DMS 273 (cell line): Measurements from ENCODE around the gene NELL2.
"Not testable (repeated sequence)": the region's sequence is repeated elsewhere in the genome, so short reads cannot be mapped to it uniquely, and the experiment has no call there.

ENCODE experiments used
- DNase-seq: peaks from one replicate; lab custom pipeline; 2025; ENCODE audit not compliant: unreplicated experiment; lab: John Stamatoyannopoulos, UW

Gene NELL2

DNA sequence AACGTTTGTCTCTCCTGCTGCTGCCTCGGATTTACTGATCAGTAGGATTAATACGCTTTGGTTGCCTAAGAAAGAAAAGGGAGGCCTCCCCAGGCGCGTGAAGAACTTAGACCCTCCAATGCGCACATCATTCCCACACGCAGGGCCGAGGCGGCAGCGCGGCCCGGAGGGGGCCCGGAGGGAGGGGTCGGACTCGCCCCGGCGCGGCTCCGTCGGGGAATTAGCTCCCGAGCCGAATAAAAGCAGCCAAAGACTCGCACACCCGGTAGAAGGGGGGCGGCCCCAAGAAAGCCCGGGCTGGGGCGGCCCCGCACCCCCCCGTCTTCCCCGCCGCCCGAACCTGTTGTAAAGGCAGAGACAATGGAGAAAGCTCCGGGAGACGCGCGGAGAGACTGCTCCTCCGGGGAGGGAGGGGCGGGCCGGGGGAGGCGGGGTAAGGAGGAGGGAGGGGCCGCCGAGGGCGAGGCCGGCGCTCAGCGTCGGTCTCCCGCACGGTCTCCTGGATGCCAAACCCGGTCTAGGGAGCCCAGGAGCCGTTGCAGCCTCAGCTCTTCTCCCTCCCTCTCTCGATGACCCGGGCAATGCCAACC, at the start of gene NELL2:
TSS of gene NELL2 (minus strand) at position 362 of the 590 bp plus-strand sequence. CDS start 446 bp downstream, outside the sequence.
- DNase-seq: peak; percentile 88

DNA sequence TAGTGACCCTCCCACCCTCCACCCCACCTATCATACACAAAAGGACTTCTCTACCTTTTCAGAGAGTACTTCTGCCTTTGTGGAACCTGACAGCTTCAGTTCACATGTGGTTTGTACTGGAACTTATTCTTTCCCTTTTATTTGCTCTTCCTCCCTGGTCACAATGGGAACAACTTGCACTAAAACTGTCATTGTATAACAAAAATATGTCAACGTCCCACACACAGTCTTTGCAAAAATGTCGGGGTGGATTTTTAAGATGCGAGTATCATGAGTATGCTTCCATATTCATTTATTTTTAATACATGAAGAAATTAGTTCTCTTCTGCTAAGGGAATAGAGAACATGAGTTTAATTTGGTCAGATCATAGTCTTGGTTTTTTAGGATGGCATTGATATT, 45.6 kb upstream of the NELL2 start:
- no peak for DNase-seq

DNA sequence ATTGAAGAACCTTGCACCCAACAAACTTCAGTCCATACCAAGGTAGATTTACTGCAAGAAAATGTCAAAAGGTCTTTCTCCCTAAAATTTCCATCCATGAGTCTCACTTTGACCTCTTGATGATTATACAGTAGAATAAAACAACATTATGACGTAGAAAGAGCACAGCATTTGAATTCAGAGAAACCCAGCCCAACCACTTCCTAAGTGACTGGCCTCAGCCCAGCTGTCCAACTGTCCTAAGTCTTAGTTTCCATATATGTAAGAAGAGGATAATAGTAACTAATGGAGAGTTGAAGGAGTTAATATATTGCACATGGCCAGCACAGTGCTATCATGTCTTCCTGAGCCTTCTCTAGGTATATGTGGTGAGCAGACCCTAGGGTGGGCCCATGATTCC, 41.0 kb upstream of the NELL2 start:
- DNase-seq: no peak

DNA sequence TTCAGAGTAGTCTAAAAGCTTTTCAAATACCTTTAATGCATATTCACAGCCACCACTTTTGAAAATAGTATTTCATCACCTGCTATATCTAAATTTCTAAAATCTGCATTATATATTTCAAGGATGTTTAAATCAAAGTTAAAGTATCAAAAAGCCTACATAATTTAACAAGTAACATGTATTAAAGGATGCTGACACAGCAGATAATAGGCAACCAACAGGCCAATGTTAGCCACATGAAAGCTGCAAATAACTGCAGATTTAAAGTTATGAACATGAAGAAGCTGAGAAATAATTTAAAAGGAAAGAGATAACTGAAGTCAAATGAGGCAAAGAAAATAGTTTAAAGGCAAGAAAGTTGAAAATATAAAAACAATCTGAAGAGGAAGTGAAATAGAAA, 39.8 kb upstream of the NELL2 start:
- no peak for DNase-seq

DNA sequence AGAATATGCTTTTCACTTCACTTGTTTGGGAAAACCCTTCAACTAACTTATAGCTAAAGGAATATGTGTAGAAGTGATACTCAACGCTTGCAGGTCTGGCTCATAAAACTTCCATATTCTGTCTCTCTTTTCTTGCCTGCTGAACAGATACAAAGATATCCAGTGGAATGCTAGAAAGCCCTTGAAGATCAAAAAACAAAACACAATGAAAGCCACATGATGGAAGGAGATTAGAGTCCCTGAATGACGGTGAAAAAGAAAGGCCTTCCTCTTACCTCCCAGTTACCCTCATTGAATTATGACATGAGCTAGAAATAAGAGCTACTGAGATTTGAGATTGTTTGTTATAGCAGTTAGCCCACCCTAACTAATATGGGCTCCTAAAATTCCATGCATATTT, 28.2 kb upstream of the NELL2 start:
- no peak for DNase-seq

DNA sequence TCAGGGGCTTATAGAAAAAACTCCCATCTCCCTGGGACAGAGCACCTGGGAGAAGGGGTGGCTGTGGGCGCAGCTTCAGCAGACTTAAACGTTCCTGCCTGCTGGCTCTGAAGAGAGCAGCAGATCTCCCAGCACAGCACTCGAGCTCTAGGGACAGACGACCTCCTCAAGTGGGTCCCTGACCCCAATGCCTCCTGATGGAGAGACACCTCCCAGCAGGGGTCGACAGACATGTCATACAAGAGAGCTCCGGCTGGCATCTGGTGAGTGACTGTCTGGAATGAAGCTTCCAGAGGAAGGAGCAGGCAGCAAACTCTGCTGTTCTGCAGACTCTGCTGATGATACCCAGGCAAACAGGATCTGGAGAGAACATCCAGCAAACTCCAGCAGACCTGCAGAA, 22.0 kb upstream of the NELL2 start:
- DNase-seq: not testable (repeated sequence)

DNA sequence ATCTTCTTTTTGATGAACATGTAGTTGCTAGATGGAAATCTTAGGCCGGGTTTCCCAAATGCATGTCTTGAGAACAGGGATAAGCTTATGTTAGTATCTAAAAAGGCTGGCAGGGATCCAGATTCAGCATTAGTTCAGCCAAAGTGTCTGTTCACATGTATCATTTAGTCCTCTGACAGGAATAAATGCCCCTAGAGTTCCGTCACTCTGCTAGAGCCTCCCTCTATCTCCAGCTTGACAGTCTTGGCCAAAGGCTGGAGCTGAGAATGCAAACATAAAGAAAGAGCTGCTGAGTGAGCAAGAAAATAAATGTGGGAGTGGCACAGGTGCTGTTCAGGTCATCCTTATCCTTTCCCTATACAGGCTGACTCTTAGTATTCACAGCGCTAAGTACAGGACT, 13.8 kb upstream of the NELL2 start:
- peak; percentile 0 for DNase-seq

DNA sequence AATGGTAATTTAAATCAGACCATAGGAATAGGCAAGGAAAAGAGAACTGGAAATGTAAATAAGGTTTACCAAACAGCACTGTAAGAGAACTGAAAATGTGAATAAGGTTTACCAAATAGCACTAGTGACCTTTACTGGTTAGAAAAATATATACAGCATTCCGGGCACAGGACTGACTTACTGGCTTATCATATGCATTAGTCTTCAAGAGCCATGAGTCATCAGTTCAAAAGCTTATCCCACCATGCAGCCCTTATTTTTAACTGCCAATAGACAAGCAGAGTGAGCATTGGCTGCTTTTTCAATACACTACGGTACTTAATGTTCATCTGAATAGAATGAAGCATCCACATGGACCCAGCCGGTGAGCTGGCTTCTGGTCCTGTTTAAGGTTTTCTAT, 13.0 kb upstream of the NELL2 start:
- DNase-seq: no peak

DNA sequence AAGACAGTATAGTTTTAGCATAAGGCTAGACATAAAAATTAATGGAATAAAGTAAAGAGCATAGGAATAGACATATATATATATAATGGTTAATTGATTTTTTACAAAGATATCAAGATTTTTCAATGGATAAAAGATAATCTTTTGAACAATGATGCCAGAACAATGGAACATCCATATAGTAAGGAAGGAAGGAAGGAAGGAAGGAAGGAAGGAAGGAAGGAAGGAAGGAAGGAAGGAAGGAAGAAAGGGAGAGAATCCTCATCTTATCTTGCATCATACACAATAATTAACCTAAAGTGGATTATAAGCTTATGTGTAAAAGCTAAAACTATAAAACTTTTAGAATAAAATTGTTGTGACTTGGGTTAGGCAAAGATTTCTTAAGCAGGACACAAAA, 9.8 kb upstream of the NELL2 start:
- no peak for DNase-seq

DNA sequence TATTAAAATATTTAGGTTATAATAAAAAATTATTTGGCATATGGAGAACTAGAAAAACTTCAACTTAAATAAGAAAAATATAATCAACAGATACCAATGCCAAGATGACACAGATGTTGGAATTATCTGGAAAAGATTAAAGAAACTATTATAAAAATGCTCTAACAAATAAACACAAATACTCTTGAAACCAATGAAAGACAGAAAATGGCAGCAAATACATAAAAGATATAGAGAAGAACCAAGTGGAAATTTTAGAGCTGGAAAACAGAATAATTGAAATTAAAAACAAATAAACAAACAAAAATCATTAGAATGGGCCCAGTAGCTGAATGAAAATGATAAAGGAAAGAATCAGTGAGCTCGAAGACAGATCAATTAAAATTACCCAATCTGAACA, 5.1 kb upstream of the NELL2 start:
- no peak for DNase-seq

DNA sequence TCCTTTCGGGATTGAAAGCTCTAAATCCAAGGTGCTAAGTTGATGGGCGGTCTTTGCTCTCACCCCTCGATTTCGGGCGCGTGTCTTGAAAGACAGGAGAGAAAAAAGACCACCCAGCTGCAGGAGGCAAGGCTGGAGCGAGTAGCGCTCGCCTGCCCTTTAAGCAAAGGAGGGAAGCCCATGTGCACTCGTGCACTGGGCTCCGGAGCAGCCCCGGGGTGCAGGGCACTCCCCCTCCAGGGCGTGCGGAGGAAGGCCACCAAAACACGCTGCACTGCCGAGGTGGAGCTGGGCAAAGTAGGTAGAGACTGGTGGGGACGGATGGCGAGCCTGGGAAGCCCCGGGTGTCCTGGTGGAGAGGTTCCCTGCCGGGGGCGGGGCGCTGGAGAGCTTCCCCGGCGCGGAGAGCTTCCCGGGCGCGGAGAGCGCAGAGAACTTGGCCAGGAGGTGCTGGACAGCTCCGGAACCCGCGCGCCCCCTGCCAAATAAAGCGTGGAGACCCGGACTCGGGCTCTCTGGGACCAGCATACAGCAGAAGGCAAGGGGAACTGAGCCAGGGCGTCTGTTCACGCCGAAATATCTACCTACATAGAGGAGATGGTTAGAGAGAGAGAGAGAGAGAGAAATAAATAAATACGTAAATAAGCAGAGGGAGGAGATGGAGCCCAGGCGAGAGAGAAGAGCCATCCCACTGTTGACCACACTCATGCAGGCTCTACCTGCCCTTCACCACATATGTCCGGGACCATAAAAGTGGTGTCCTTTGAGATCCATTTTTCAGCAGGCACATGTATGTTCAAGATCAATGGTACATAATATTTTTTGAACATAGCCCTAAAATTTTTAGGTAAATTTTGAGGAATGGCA, 662 bp upstream of the NELL2 start:
- peak; percentile 85 for DNase-seq

DNA sequence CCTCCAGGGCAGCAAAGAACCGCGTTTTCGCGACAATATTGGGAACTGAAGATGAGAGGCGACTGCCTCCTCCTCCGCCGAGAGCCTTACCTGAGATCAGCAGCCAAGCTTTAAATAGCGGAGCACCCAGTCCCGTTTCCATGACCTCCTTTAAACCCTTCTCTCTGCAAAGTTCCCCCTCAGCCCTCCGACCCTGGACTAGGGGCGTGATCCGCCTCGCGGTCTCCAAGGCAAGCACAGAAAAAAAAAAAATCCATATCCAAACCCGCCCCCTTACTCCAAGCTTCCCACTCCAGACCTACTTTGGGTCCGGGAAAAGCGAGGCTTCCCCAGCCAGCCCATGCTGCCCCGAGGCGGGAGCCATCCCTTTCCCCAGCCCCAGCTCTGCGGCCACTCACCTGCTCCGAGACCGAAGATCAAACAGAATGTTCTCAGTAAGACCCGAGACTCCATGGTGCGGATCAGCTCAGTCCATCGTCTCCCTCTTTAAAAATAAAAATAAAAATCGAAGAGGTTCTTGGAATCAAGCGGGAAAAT, 630 bp downstream of the NELL2 start:
- peak; percentile 58 for DNase-seq

DNA sequence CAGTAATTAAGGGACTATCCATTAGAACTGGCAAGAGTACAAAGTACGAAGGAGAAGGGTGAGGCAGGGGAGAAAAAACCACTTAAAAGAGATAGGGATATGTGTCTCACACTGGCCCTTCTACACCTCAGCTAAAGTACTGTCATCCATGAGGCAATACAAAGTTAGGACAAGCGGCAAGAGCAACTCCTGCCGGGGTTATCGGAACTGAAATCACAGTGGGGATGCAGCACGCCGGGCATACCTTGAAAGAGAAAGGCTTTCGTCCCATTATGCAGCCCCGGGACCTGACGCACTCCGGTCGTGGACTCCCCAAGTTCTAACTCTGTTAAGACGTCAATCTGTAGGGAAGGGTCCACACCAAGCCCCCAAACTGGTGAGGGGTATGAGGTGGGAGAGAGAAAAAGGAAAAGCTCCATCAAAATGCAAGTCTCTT, 1.1 kb downstream of the NELL2 start:
- peak; percentile 70 for DNase-seq

DNA sequence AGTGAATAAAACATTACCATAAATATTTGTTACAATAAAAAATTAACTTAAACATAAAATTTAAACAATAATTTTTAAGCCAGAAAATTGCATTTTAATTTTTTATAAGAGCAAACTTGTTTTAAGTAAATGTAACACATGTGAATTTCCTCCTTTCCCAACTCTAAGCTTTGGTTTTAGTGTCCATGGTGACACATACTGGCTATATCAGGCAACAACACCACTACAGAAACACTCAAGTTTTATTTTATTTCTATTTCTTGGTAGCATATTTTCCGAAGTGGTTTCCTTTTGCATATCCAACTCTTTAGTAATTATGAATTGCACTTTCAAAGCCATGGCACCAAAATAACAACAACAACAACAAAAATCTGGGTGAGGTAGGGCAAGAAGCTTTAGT, 2.2 kb downstream of the NELL2 start:
- peak; percentile 29 for DNase-seq

DNA sequence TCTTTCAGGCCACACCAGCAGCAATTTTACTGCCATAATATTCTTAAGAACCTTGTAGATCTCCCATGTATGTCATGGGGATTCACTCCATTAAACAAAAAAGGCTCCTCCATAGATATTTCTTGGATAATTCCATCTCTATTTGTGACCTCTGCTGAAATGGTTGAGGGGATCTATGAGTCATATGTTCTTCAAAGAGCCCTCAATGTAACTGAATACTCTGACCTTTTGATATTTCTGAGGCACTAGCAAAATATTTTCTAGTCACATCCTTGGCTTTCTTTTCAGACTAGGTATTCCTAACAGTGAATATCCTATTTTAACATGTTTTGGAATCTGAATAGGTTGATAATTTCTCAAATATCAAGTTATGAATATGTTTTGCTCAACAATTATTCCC, 6.6 kb downstream of the NELL2 start:
- DNase-seq: no peak

DNA sequence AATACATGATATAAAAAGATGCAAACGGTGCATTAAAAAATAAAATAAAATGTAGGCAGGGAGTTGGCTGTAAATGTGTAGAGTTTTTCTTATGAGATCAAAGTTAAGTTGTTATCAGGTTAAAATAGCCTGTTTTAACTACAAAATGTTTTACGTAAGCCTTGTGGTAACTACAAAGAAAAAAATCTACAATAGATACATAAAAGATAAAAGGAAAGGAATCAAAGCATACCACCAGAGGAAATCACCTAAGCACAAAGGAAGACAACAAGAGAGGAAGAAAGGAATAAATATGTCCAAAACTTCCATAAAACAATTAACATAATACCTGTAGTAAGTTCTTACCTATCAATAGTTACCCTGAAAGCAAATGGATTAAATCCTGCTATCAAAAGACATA, 12.2 kb downstream of the NELL2 start:
- DNase-seq: no peak

DNA sequence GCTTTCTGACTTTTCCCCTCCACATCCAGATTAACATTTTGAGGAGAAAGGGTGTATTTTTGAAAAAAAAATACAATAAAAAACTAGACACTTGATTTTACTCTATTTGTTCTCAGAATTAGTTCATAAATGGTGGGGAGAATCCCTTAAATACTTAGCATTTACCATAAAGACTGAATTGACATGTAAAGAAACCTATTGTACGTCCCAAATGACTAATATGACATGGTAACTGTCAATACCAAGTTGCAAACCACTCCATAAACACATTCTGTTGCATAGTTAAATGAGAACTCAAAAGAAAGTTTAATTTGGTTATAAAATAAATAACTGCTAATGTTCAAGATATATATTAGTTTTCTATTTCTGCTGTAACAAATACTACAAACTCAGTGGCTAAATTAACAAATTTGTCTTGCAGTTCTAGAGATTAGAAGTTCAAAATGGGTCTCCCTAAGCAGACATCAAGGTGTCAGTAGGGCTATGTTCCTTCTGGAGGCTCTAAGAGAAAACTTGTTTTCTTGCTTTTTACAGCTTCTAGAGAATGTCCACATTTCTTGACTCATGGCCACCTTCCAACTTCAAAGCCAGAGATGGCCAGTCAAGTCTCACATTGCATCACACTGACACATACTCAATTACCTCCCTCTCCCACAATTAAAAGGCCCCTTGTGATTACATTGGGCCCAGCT, 16.0 kb downstream of the NELL2 start:
- no peak for DNase-seq

DNA sequence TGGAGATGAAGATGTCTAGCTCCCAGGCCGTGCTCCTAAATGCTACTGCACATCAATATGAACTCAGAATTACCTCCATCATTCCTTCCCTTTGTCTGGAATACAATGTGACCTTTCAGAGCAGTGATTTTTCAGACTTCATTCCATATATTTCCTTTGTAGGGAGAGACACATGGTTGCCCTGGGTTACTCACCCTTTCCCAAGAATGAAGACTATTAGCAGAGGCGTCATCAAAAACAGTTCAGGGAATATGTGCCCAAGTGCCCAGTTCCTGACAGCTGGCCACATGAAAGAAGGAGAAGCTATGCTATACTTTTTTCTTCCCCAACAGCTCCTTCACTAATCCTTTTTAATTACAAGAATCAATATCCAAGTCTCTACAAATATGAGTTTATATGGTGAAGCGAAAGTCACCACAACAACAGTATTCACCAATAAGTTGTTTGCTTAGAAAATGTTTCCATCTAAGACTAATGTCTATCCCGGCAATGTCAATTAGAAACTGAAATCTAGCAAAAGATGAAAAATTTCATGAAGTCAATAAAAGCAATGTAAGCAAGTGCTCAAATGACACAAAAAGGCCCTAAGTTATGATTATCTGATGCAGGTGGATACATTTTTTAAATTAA, 17.8 kb downstream of the NELL2 start:
- no peak for DNase-seq

DNA sequence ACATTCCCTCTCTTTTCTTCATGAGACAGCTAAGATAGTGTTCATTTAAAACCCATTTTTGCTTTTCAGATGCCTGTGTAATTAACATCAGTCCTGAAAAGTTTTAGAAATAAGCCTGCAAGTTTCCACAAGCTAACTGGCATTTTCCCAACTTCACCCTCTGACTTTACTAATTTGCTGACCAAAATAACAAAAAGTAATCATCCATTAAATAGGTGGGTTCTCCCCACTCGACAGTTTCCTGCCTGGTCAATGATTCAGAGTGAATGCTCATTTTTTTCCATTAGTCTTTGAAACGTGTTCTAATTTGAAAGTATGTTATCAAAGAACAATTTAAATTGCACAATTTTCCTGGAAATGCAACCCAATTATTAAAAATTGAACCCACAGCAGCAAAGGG, 23.6 kb downstream of the NELL2 start:
- DNase-seq: no peak

DNA sequence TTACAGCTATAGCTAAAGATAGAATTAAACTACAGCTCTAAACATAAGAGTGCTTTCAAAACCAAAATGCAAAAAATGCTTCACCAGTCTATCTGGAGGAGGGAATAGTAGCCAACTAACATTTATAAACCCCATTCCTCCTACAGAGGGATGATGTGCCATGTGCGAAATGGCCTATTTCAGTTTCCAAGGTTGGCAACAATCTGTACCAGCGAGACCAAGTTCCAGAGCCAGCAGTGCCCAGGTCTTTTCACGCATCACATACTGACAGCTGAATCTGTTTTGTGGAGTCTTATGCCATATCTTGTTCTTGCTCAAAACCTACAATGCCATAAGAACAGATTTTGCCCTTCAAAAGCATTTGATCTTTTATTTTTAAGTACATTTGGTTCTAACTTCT, 24.5 kb downstream of the NELL2 start:
- no peak for DNase-seq

DNA sequence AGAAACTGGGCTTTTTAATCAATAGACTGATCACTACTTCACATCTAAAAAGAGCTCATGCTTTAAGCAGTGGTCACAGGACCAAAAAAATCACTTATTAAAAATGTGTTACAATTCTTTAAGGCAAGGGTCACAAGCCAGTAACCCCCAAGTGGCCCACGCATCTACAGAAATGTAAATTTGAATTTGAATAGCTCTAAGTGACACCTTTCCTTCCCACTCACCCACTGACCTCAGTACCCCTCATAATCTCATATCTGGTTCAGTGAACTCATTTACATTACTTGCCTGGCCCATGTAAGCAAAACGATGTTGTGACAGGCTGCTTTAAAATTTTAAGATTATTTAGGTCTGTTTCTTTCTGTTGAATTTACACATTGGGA, 27.4 kb downstream of the NELL2 start:
- DNase-seq: no peak
